MM.1S (cell line): ENCODE measurements around the gene ADCYAP1R1.

Experiments used
- DNase-seq: peaks from one replicate; pipeline ENCODE4 v3.0.0-alpha.2; 2015
- H2AFZ ChIP-seq: fragments of 300-600 bp; sonication (generic); 2 replicates; pipeline ENCODE4 v1.6.0; 2016; ENCODE audit warnings: antibody characterized with exemption, low read length
- H3F3A ChIP-seq: fragments of 300-600 bp; sonication (generic); 2 replicates; pipeline ENCODE4 v1.6.1; 2016; ENCODE audit warnings: mild to moderate bottlenecking, antibody characterized with exemption, low read length, moderate library complexity, mixed read lengths; ENCODE audit not compliant: insufficient read depth
- H3K27ac ChIP-seq: fragments of 300-600 bp; sonication (generic); 2 replicates; pipeline ENCODE4 v1.5.1; 2016; ENCODE audit warnings: mild to moderate bottlenecking, low read length
- H3K27me3 ChIP-seq: fragments of 300-600 bp; sonication (generic); replicated peaks from 2 replicates; pipeline ENCODE4 v1.6.0; 2016; ENCODE audit warnings: low read length; ENCODE audit not compliant: insufficient read depth
- H3K36me3 ChIP-seq: fragments of 300-600 bp; sonication (generic); replicated peaks from 2 replicates; pipeline ENCODE4 v1.6.1; 2016; ENCODE audit warnings: mild to moderate bottlenecking, low read length, mixed read lengths; ENCODE audit not compliant: insufficient read depth
- H3K4me1 ChIP-seq: fragments of 300-600 bp; sonication (generic); 2 replicates; pipeline ENCODE4 v1.6.1; 2016; ENCODE audit warnings: low read length, mixed read lengths
- H3K4me2 ChIP-seq: fragments of 300-600 bp; sonication (generic); 2 replicates; pipeline ENCODE4 v1.6.0; 2016; ENCODE audit warnings: low read depth, low read length
- H3K4me3 ChIP-seq: fragments of 300-600 bp; sonication (generic); 2 replicates; pipeline ENCODE4 v1.5.1; 2016; ENCODE audit warnings: low read length, mixed read lengths
- H3K79me2 ChIP-seq: fragments of 300-600 bp; sonication (generic); 2 replicates; pipeline ENCODE4 v1.6.1; 2016; ENCODE audit warnings: mixed run types, low read length, mixed read lengths
- H3K9ac ChIP-seq: fragments of 300-600 bp; sonication (generic); 2 replicates; pipeline ENCODE4 v1.6.1; 2016; ENCODE audit warnings: low read length, mixed read lengths
- H3K9me2 ChIP-seq: fragments of 300-600 bp; sonication (generic); replicated peaks from 2 replicates; pipeline ENCODE4 v1.6.1; 2016; ENCODE audit warnings: mild to moderate bottlenecking, low read length, mixed read lengths; ENCODE audit not compliant: insufficient read depth
- H3K9me3 ChIP-seq: fragments of 300-600 bp; sonication (generic); replicated peaks from 2 replicates; pipeline ENCODE4 v1.6.1; 2016; ENCODE audit warnings: mild to moderate bottlenecking, low read length, mixed read lengths; ENCODE audit not compliant: insufficient read depth
- H4K20me1 ChIP-seq: fragments of 300-600 bp; sonication (generic); 2 replicates; pipeline ENCODE4 v1.6.1; 2016; ENCODE audit warnings: mild to moderate bottlenecking, low read length, moderate library complexity, mixed read lengths; ENCODE audit not compliant: insufficient read depth
- CTCF ChIP-seq: fragments of 300-600 bp; sonication (generic); IDR thresholded peaks from 2 replicates; pipeline ENCODE4 v1.5.1; 2016; ENCODE audit warnings: antibody characterized with exemption, low read length, mixed read lengths
- EZH2 ChIP-seq: fragments of 300-600 bp; sonication (generic); optimal IDR thresholded peaks from 2 replicates; pipeline ENCODE3; 2017; ENCODE audit warnings: low read depth, mild to moderate bottlenecking, antibody characterized with exemption, low read length, mixed read lengths
- EZH2phosphoT487 ChIP-seq: fragments of 300-600 bp; sonication (generic); IDR thresholded peaks from 2 replicates; pipeline ENCODE4 v1.6.1; 2018; ENCODE audit warnings: antibody characterized with exemption, low read length

Gene ADCYAP1R1

GRCh38 chr7:31129067-31129466, 77.0 kb downstream of the ADCYAP1R1 start:
- H3K27ac ChIP-seq: no peak overlapping the region
- DNase-seq: no peak

GRCh38 chr7:31133497-31133896, 81.4 kb downstream of the ADCYAP1R1 start:
- no peak overlapping the region for H3K4me2 ChIP-seq
- H4K20me1 ChIP-seq: no peaks in the 10 kb centered on the region
- H3K9me2 ChIP-seq: no peaks in the 10 kb centered on the region
- H3K4me3 ChIP-seq: no peak overlapping the region
- H2AFZ ChIP-seq: no peak overlapping the region
- H3K4me1 ChIP-seq: no peaks in the 10 kb centered on the region
- no peak for TF ChIP-seq EZH2phosphoT487
- TF ChIP-seq CTCF: no peak
- TF ChIP-seq EZH2: no peak
- no peak overlapping the region for H3K27ac ChIP-seq
- H3K27me3 ChIP-seq: no peaks in the 10 kb centered on the region
- no peaks in the 10 kb centered on the region for H3K9me3 ChIP-seq
- no peak for DNase-seq
- no peaks in the 10 kb centered on the region for H3F3A ChIP-seq
- H3K36me3 ChIP-seq: no peaks in the 10 kb centered on the region
- H3K9ac ChIP-seq: no peak overlapping the region
- H3K79me2 ChIP-seq: no peaks in the 10 kb centered on the region

More at GRCh38 chr7:31129067-31129466, 77.0 kb downstream of the ADCYAP1R1 start:
- Histone ChIP-seq H3K27me3 (no peaks in the 10 kb centered on the region), H3K4me3 (no peak overlapping the region), H4K20me1 (no peaks in the 10 kb centered on the region), H3F3A (no peaks in the 10 kb centered on the region), H3K79me2 (no peaks in the 10 kb centered on the region), H3K9me2 (no peaks in the 10 kb centered on the region), H3K9ac (no peak overlapping the region), H2AFZ (no peak overlapping the region), H3K4me1 (no peaks in the 10 kb centered on the region), H3K9me3 (no peaks in the 10 kb centered on the region), H3K36me3 (no peaks in the 10 kb centered on the region), H3K4me2 (no peak overlapping the region)
- TF ChIP-seq EZH2 (no peak), CTCF (no peak), EZH2phosphoT487 (no peak)

GRCh38 chr7:31134246-31135188, 82.4 kb downstream of the ADCYAP1R1 start:
- H3K79me2 ChIP-seq: no peaks in the 10 kb centered on the region
- no peaks in the 10 kb centered on the region for H3K9me3 ChIP-seq
- H3K27ac ChIP-seq: no peak overlapping the region
- peak overlapping the region; percentile 20; the same call in 1 of the 2 replicates for H3K4me2 ChIP-seq
- peak; percentile 80 for TF ChIP-seq CTCF
- no peak for TF ChIP-seq EZH2phosphoT487
- no peak for TF ChIP-seq EZH2
- no peaks in the 10 kb centered on the region for H3K36me3 ChIP-seq
- H2AFZ ChIP-seq: peak overlapping the region; percentile 61
- H3K4me1 ChIP-seq: no peaks in the 10 kb centered on the region
- H3F3A ChIP-seq: no peaks in the 10 kb centered on the region
- no peak overlapping the region for H3K4me3 ChIP-seq
- no peaks in the 10 kb centered on the region for H3K27me3 ChIP-seq
- DNase-seq: peak; percentile 77
- no peak overlapping the region for H3K9ac ChIP-seq
- H3K9me2 ChIP-seq: no peaks in the 10 kb centered on the region
- H4K20me1 ChIP-seq: no peaks in the 10 kb centered on the region
